ENCODE data around the gene TKTL1. TPM values are rescaled to one million over a fixed set of nuclear protein-coding genes. Genes with fewer than 3 reads are reported as not detected.
A peak's percentile ranks its signal among the peaks of the same experiment; 100 is the strongest.

Gene TKTL1
- total and polyA plus RNA-seq, 2 of the 4 experiments (the other 2 are of a cell fraction): not detected

DNA sequence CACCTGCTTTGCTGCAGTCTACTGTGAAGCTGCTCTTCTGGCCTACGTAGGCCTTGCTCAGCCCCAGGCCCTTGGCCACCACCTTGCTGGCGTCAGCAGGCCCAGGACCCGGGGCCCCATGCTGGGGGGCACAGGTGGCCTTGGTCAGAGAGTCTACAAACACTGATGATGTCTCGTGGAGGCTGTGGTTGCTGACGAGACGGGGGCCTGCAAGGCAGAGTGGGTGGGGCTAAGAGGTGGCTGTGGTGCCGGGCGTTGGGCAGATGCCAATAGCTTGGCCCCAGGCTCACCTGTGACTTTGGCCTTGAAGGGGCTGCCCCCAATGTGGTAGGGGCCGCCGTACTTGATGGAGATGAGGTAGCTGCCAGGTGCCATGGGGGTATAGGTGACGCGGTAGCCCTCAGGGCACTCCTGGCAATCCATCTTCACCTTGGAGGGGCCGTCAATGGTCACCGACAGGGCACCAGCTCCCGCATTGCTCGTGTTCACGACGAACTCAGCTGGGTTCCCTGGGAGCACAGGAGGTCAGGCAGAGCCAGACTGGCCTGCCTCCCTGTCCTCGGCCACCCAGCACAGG is 53.9 kb downstream of the TKTL1 start:
- CTCF ChIA-PET: no interaction called here
- H3K4ac ChIP-seq (ENCODE audit: low read depth, low read length): no peak overlapping the region

More for the DNA sequence above, 53.9 kb downstream of the TKTL1 start:
- no peak overlapping the region for H3K9ac ChIP-seq (ENCODE audit: low read depth, low read length)
- no peak overlapping the region for H4K8ac ChIP-seq (ENCODE audit: low read depth in 2 of 2, low read length in 2 of 2)
- intact Hi-C loops (cut with micrococcal nuclease) (no loop called here), in situ Hi-C loops (cut with MboI; ENCODE audit: low sequenced_read_pairs) (no loop called here), dilution Hi-C loops (cut with HindIII; ENCODE audit: low sequenced_read_pairs, unreplicated experiment) (no loop called here)
- no peaks in the 10 kb centered on the region; the same call in 1 of the 2 replicates for H3K9me3 ChIP-seq (ENCODE audit: control insufficient read depth, insufficient read depth, low read length)
- H2AFZ ChIP-seq (replicated peaks; ENCODE audit: low read length, poor library complexity): peak overlapping the region; percentile 32
- no peak overlapping the region for H3K23ac ChIP-seq (ENCODE audit: low read depth, low read length)
- ATAC-seq (ENCODE audit: low read depth) (no peak), DNase-seq (no peak)
- H2BK20ac ChIP-seq (ENCODE audit: low read depth, low read length): no peak overlapping the region
- H2BK15ac ChIP-seq (ENCODE audit: low read depth, low read length): no peak overlapping the region
- H3K79me1 ChIP-seq (ENCODE audit: low read depth in 1 of 2, low read length in 2 of 2): peaks cover 3 to 27% of the 10 kb centered on the region in 2 experiments; a peak in 3 of 4 replicates
- no peak overlapping the region for H2BK5ac ChIP-seq (ENCODE audit: low read depth, low read length, poor library complexity, severe bottlenecking)
- no peaks in the 10 kb centered on the region for H3K27me3 ChIP-seq (ENCODE audit: control insufficient read depth, insufficient read depth, low read length)
- H3K4me1 ChIP-seq (ENCODE audit: control insufficient read depth, insufficient read depth, low read length): no peaks in the 10 kb centered on the region
- no peak overlapping the region for H3K18ac ChIP-seq (ENCODE audit: low read depth, low read length)
- H2AK5ac ChIP-seq (ENCODE audit: low read depth, low read length): no peak overlapping the region
- H2AK9ac ChIP-seq (replicated peaks; ENCODE audit: low read depth, low read length, poor library complexity): no peak overlapping the region
- no TSS peak for BruUV-seq (replicated peaks)
- H4K5ac ChIP-seq (ENCODE audit: low read depth, low read length): no peak overlapping the region
- WGBS, 2 experiments (ENCODE audit: extremely low coverage in 2 of 2, insufficient read length in 1 of 2): 85% methylated on average over 9 of the region's 19 CpGs; no CpG with 5 or more reads in 1 of the 2 experiments
- peaks cover 65% of the 10 kb centered on the region for H3K36me3 ChIP-seq (ENCODE audit: control insufficient read depth, insufficient read depth, low read length)
- no peak overlapping the region for H3K56ac ChIP-seq (ENCODE audit: extremely low read depth, insufficient read depth, low read length)
- TF ChIP-seq CEBPB (IDR thresholded peaks at IDR 0.05; ENCODE audit: low read depth, low read length): no peak
- TF ChIP-seq SMC3 (IDR thresholded peaks at IDR 0.05; ENCODE audit: low read depth, low read length): no peak
- TF ChIP-seq FOS (IDR thresholded peaks at IDR 0.05; ENCODE audit: low read depth, low read length): no peak
- TF ChIP-seq RAD21 (IDR thresholded peaks at IDR 0.05; ENCODE audit: low read length): no peak
- TF ChIP-seq, protein P1, sequence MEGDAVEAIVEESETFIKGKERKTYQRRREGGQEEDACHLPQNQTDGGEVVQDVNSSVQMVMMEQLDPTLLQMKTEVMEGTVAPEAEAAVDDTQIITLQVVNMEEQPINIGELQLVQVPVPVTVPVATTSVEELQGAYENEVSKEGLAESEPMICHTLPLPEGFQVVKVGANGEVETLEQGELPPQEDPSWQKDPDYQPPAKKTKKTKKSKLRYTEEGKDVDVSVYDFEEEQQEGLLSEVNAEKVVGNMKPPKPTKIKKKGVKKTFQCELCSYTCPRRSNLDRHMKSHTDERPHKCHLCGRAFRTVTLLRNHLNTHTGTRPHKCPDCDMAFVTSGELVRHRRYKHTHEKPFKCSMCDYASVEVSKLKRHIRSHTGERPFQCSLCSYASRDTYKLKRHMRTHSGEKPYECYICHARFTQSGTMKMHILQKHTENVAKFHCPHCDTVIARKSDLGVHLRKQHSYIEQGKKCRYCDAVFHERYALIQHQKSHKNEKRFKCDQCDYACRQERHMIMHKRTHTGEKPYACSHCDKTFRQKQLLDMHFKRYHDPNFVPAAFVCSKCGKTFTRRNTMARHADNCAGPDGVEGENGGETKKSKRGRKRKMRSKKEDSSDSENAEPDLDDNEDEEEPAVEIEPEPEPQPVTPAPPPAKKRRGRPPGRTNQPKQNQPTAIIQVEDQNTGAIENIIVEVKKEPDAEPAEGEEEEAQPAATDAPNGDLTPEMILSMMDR (conservative IDR thresholded peaks at IDR 0.05; ENCODE audit: low read depth, low read length): no peak
- no peak for TF ChIP-seq CHD1 (IDR thresholded peaks at IDR 0.05; ENCODE audit: low read depth, low read length)
- TF ChIP-seq RFX5 (IDR thresholded peaks at IDR 0.05; ENCODE audit: low read depth, low read length): no peak
- H3K14ac ChIP-seq (replicated peaks; ENCODE audit: low read depth, low read length): no peak overlapping the region
- H3K9me1 ChIP-seq (ENCODE audit: insufficient read depth, low read length): no peaks in the 10 kb centered on the region
- H3K4me2 ChIP-seq (ENCODE audit: low read depth, low read length): no peak overlapping the region
- POLR2A ChIA-PET (ENCODE audit: unreplicated experiment): no interaction called here
- no peak overlapping the region for H3K4me3 ChIP-seq (ENCODE audit: insufficient read depth, low read depth, low read length)
- no peak overlapping the region for H4K91ac ChIP-seq (ENCODE audit: insufficient read depth, low read depth, low read length)
- no peak overlapping the region for H2BK120ac ChIP-seq (ENCODE audit: low read depth, low read length)
- no peak overlapping the region for H3K27ac ChIP-seq (ENCODE audit: insufficient read depth, low read length)
- peaks cover 73% of the 10 kb centered on the region for H4K20me1 ChIP-seq (ENCODE audit: insufficient read depth, low read length)
